Measurements from ENCODE around the gene CAPSL.

DNA sequence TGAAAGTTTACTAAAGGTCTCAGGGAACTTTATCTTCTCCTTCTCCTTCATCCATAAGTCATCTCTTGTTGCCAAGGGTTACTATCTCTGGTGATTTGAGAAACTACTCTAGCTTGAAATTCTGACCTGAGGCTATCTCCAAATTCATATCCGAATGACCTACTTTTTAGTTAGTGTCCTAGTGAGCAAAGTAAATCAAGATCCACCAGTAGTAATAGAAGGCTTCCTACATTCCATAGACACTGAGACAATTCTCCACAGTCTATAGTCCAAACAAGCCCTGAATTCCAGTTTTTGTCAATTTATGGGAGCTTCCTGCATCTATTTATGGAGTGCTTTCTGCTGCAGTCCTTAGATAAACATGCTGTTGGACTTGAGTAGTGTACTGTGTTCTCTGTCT lies 76.7 kb downstream of the CAPSL start:
- TF ChIP-seq EZH2 (IDR thresholded peaks at IDR 0.05; ENCODE audit: borderline replicate concordance, low read length), result no peak
- TF ChIP-seq, protein P1, sequence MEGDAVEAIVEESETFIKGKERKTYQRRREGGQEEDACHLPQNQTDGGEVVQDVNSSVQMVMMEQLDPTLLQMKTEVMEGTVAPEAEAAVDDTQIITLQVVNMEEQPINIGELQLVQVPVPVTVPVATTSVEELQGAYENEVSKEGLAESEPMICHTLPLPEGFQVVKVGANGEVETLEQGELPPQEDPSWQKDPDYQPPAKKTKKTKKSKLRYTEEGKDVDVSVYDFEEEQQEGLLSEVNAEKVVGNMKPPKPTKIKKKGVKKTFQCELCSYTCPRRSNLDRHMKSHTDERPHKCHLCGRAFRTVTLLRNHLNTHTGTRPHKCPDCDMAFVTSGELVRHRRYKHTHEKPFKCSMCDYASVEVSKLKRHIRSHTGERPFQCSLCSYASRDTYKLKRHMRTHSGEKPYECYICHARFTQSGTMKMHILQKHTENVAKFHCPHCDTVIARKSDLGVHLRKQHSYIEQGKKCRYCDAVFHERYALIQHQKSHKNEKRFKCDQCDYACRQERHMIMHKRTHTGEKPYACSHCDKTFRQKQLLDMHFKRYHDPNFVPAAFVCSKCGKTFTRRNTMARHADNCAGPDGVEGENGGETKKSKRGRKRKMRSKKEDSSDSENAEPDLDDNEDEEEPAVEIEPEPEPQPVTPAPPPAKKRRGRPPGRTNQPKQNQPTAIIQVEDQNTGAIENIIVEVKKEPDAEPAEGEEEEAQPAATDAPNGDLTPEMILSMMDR (conservative IDR thresholded peaks at IDR 0.05 in 1 of 2, IDR thresholded peaks at IDR 0.05 in 1 of 2; ENCODE audit: extremely low read depth in 1 of 2, insufficient read depth in 1 of 2, low read depth in 1 of 2, low read length in 2 of 2), result no peak

Measured in mammary epithelial cell (primary cell).